GM19238 (cell line): ENCODE measurements around the gene CATSPERD.
A peak's percentile ranks its signal among the peaks of the same experiment; 100 is the strongest.

Experiments used
- DNase-seq: peaks from one replicate; pipeline ENCODE4 v3.0.0; 2011; ENCODE audit warnings: low spot score; ENCODE audit not compliant: insufficient read length

CATSPERD gene

DNA sequence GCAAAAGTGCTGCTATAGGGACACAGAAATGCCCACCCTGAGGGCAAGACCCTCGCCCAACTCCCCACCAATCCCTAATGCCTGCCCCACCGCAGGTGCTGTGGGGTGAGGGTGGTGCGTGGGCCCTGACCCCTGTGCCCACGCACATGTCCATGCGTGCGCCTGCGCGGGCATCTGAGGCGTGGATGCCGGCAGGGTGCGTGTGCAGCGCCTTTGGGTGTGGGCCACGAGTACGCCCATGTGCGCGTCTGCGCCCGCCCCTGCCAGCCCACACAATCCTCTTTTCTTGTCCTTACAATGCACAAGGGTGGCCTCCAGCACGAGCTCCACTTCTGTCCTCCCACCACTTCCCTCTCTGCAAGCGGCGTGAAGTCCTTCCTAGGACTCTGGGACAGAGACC lies 104.7 kb downstream of the CATSPERD start:
- DNase-seq, result no peak

DNA sequence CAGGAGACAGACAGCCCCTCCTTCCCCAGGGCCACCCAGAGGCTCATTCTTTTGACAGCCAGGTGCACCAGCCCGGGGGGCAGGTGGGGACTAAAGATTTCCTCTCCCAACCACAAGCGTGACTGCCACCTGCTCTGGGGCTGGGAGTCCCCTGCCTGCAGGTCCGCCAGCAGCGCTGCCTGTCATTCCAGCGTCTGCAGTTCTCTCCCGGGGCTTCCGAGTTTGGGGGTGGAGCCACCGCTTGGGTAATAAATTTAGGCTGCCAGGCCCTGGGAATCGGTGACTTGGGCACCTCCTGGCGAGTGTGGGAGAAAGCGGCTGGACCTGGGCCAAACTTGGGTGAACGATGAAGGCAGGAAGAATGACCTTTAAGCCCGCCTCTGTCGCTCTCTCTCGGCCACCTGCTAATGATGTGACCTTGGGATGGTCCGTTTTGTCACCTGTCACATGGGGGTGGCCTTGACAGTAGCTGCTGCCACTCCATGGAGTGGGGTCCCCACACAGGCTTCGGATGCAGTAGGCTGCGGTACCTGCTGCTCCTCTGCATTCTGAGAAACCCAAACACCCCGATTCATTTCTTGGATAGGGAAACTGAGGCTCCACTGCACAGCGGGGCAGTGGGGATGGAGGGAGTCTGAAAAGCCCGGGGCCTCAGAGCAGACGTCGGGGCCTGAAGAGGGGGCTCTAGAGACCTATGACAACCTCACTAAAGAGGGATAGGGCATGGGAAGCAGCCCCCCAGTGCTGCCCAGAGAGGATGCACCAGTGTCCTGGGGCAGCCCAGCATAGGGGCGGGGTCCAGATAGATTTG lies 106.3 kb downstream of the CATSPERD start:
- DNase-seq, result peak; percentile 53

DNA sequence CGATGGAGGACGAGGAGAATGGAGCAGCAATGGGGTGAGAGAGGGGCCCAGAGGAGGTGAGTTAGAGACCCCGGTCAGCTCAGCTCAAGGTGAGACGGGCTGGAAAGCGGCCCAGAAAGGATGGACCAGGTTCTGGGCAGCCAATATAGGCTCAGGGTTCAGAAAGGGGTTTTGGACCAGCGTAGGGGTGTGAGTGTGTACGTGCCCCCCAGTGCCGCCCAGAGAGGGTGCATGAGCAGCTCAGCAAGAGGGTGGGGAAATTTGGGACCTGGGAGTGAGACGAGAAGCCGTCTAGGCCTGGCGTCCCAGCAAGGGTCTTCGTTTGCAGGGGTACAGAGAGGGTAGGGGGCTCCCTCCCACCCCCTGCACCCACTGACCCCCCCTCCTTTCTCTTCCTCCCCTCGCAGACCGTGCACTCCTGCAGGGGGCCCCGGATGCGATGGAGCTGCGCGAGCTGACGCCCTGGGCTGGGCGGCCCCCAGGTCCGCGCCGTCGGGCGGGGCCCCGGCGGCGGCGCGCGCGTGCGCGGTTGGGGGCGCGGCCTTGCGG lies 107.0 kb downstream of the CATSPERD start:
- DNase-seq, result no peak

DNA sequence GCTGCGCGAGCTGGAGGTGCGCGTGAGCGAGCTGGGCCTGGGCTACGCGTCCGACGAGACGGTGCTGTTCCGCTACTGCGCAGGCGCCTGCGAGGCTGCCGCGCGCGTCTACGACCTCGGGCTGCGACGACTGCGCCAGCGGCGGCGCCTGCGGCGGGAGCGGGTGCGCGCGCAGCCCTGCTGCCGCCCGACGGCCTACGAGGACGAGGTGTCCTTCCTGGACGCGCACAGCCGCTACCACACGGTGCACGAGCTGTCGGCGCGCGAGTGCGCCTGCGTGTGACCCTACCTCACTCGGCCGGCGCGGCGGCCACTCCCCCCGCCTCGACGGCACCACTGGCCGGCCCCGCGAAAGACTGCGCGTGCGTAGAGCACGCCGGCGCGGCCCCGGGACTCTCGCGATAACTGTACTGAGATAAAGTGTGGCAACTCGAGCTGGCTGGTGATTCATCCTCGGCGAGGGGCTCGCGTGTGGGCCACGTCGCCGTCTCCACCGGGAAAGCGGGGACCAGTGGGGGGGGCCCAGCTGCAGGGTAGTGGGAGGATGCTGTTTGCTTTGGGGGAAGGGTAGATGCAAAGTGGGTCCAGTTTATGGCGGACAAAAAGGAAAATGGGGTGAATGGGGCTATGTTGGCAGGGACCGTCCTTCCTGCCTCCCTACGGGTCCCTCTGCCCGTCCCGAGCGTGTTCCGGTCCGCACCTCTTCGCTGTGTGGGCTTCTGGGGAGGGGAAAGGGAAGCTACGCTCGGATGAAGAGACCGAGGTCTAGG lies 107.6 kb downstream of the CATSPERD start:
- DNase-seq, result peak; percentile 97
